Esophagus squamous epithelium (tissue), 5 donors: ENCODE results near the gene LAMB3. TPM values are rescaled to one million over a fixed set of nuclear protein-coding genes. Genes with fewer than 3 reads are reported as not detected.

ENCODE experiments used
- DNase-seq: peaks from one replicate; lab custom pipeline; 2025; lab: John Stamatoyannopoulos, UW
- H3K27ac ChIP-seq, 4 donors: fragments of 200-600 bp; sonication (generic); one replicate each; pipeline ENCODE4 v1.5.1; 2016 to 2019; ENCODE audit warnings: mild to moderate bottlenecking in 1 of 4
- H3K27me3 ChIP-seq, 4 donors: fragments of 200-600 bp; sonication (generic); 1 replicate in 3 of 4; 2 replicates in 1 of 4; pipeline versions ENCODE4 v1.5.1 to v1.6.0; 2017 to 2021; ENCODE audit warnings: antibody characterized with exemption in 1 of 4
- H3K36me3 ChIP-seq, 3 donors: fragments of 200-600 bp; sonication (generic); one replicate each; pipeline ENCODE4 v1.5.1; 2016 to 2019
- H3K4me1 ChIP-seq, 3 donors: fragments of 200-600 bp; sonication (generic); one replicate each; pipeline ENCODE4 v1.5.1; 2017 to 2019
- H3K4me3 ChIP-seq, 4 donors: fragments of 200-600 bp; sonication (generic); 1 replicate in 3 of 4; 2 replicates in 1 of 4; pipeline ENCODE4 v1.5.1; 2016 to 2019; ENCODE audit warnings: mild to moderate bottlenecking in 2 of 4, moderate library complexity in 1 of 4
- H3K9me3 ChIP-seq, 3 donors: fragments of 200-600 bp; sonication (generic); one replicate each; pipeline ENCODE4 v1.5.1; 2016 to 2019
- CTCF ChIP-seq, 6 experiments: fragments of 450-650 bp in 4 of 6; fragments of 200-600 bp in 2 of 6; sonication (generic) in 2 of 6; IDR thresholded peaks; one replicate each; pipeline ENCODE4 v1.5.1; 2016 to 2019; ENCODE audit warnings: antibody characterized with exemption in 6 of 6, mild to moderate bottlenecking in 4 of 6, moderate library complexity in 4 of 6
- POLR2A ChIP-seq, 4 donors: fragments of 450-650 bp; IDR thresholded peaks; one replicate each; pipeline ENCODE4 v1.6.1; 2017; ENCODE audit warnings: antibody characterized with exemption in 4 of 4, mild to moderate bottlenecking in 4 of 4, moderate library complexity in 3 of 4
- WGBS, 2 donors: methylation state at CpG; one replicate each; pipeline ENCODE4 v1.1.5; 2018; 5-methylcytosine and 5-hydroxymethylcytosine counted together
- intact Hi-C: fragments of 100-400 bp; cut with DNase I; formaldehyde crosslinking; loops from one replicate; pipeline ENCODE4 v1.15.0; 2022
- total RNA-seq, 4 donors: library from RNA; depleted of rRNA; stranded (reverse); fragments of >200 nt; gene quantifications; one replicate each; pipeline ENCODE4 v1.1.0, GENCODE V29; 2016
- donor health status: DM: yes; HTN: yes; CAD: no.

The LAMB3 gene
- total RNA-seq, 4 donors from 2014 or later = 65.4 to 121 (median 113) TPM

- H3K4me1 ChIP-seq = peaks cover 0 to 13% (median 3%) of the 10 kb centered on the region in 3 donors
- WGBS, 2 donors = 38 to 41% methylated on average over 8 of the region's 8 CpGs
- no peaks in the 10 kb centered on the region for H3K9me3 ChIP-seq
- intact Hi-C loops = no loop called here
- no peak overlapping the region for H3K27ac ChIP-seq
- DNase-seq = no peak
- no peak overlapping the region for H3K4me3 ChIP-seq
- no peaks in the 10 kb centered on the region for H3K27me3 ChIP-seq
- H3K36me3 ChIP-seq = no peaks in the 10 kb centered on the region
- TF ChIP-seq POLR2A (IDR thresholded peaks at IDR 0.05) (no peak), CTCF (IDR thresholded peaks at IDR 0.05) (no peak)
Measured at GRCh38 chr1:209607795-209608178, 44.4 kb downstream of the LAMB3 start.

GRCh38 chr1:209607102-209607794 is 45.0 kb downstream of the LAMB3 start:
- H3K9me3 ChIP-seq = no peaks in the 10 kb centered on the region
- H3K36me3 ChIP-seq = no peaks in the 10 kb centered on the region
- no peak for DNase-seq
- H3K4me1 ChIP-seq = peaks cover 0 to 13% (median 3%) of the 10 kb centered on the region in 3 donors
- H3K4me3 ChIP-seq = no peak overlapping the region
- intact Hi-C loops = no loop called here
- TF ChIP-seq POLR2A (IDR thresholded peaks at IDR 0.05) (no peak), CTCF (IDR thresholded peaks at IDR 0.05) (no peak)
- H3K27ac ChIP-seq = no peak overlapping the region
- H3K27me3 ChIP-seq = no peaks in the 10 kb centered on the region
- WGBS, 2 donors = 33 to 44% methylated on average over 1 of the region's 1 CpG

- Histone ChIP-seq H3K4me3 (no peak overlapping the region), H3K27ac (no peak overlapping the region), H3K27me3 (peaks cover 0 to 9% (median 0%) of the 10 kb centered on the region in 4 donors), H3K9me3 (no peaks in the 10 kb centered on the region), H3K36me3 (no peaks in the 10 kb centered on the region), H3K4me1 (peaks cover 0 to 22% (median 3%) of the 10 kb centered on the region in 3 donors)
- TF ChIP-seq POLR2A (IDR thresholded peaks at IDR 0.05) (no peak), CTCF (IDR thresholded peaks at IDR 0.05) (no peak)
- WGBS, 2 donors = 89 to 90% methylated on average over 2 to 5 of the region's 5 CpGs
- no peak for DNase-seq
- intact Hi-C loops = no loop called here
Measured at GRCh38 chr1:209603877-209604276, 48.3 kb downstream of the LAMB3 start.

- H3K27ac ChIP-seq = no peak overlapping the region
- peaks cover 0 to 9% (median 0%) of the 10 kb centered on the region in 4 donors for H3K27me3 ChIP-seq
- H3K4me3 ChIP-seq = no peak overlapping the region
- no peaks in the 10 kb centered on the region for H3K9me3 ChIP-seq
- H3K4me1 ChIP-seq = peaks cover 0 to 11% (median under 1%) of the 10 kb centered on the region in 3 donors
- 38 to 44% methylated on average over 5 to 6 of the region's 6 CpGs for WGBS, 2 donors
- TF ChIP-seq POLR2A (IDR thresholded peaks at IDR 0.05) (no peak), CTCF (IDR thresholded peaks at IDR 0.05) (peak in 5 of 6 experiments; percentile 38 to 81 (median 51))
- no peaks in the 10 kb centered on the region for H3K36me3 ChIP-seq
- intact Hi-C loops = no loop called here
- DNase-seq = no peak
Measured at GRCh38 chr1:209601809-209602657, 50.2 kb downstream of the LAMB3 start.

GRCh38 chr1:209600541-209600940 is 51.7 kb downstream of the LAMB3 start:
- Histone ChIP-seq H3K27ac (no peak overlapping the region), H3K9me3 (no peaks in the 10 kb centered on the region), H3K4me3 (no peak overlapping the region), H3K27me3 (peaks cover 0 to 16% (median 0%) of the 10 kb centered on the region in 4 donors), H3K4me1 (peaks cover 0 to 9% (median 0%) of the 10 kb centered on the region in 3 donors), H3K36me3 (no peaks in the 10 kb centered on the region)
- WGBS, 2 donors = 31 to 58% methylated on average over 1 of the region's 1 CpG
- no peak for DNase-seq
- no peak for TF ChIP-seq CTCF (IDR thresholded peaks at IDR 0.05)
- TF ChIP-seq POLR2A (IDR thresholded peaks at IDR 0.05) = no peak
- intact Hi-C loops = no loop called here
